Panc1 (cell line): ENCODE data around the gene CEACAM16. TPM values are rescaled to one million over a fixed set of nuclear protein-coding genes. Genes with fewer than 3 reads are reported as not detected.

Source experiments
- ATAC-seq: fragments of 200-7000 bp; cut with Tn5 transposase; 2 replicates; pipeline ENCODE4 v1.9.1; 2020; ENCODE audit warnings: mild to moderate bottlenecking, moderate library complexity
- BruUV-seq: library from RNA; stranded (reverse); fragments of 400-500 nt; replicated peaks from 2 replicates; lab custom pipeline; 2021; lab: Mats Ljungman, UMichigan
- CTCF ChIA-PET: fragments of 300-600 bp; sonication (Branson Sonifier 250); formaldehyde crosslinking; loops from one replicate; lab custom pipeline; 2022; ENCODE audit warnings: antibody characterized with exemption; lab: Charles Lee
- POLR2A ChIA-PET: fragments of 300-600 bp; sonication (Branson Sonifier 250); formaldehyde crosslinking; loops from one replicate; lab custom pipeline; 2022; ENCODE audit warnings: antibody characterized with exemption; lab: Charles Lee
- DNase-seq: peaks from one replicate; pipeline ENCODE4 v3.0.0-alpha.2; 2010; ENCODE audit warnings: low read depth, low spot score
- H3K27ac ChIP-seq: 2 replicates; pipeline ENCODE4 v1.5.1; 2011; ENCODE audit warnings: mild to moderate bottlenecking, low read length, inconsistent platforms
- H3K27me3 ChIP-seq: fragments of 200-500 bp; sonication (Bioruptor generic); 2 replicates; pipeline ENCODE4 v1.6.0; 2014; ENCODE audit warnings: low read length, inconsistent platforms; ENCODE audit not compliant: control insufficient read depth, insufficient read depth
- H3K36me3 ChIP-seq: fragments of 200-500 bp; sonication (Bioruptor generic); 2 replicates; pipeline ENCODE4 v1.5.1; 2014; ENCODE audit warnings: inconsistent platforms, mild to moderate bottlenecking, low read length, moderate library complexity; ENCODE audit not compliant: control insufficient read depth, insufficient read depth
- H3K4me1 ChIP-seq: 2 replicates; pipeline ENCODE4 v1.5.1; 2011; ENCODE audit warnings: inconsistent platforms, mild to moderate bottlenecking, low read length, moderate library complexity; ENCODE audit not compliant: control insufficient read depth, insufficient read depth
- H3K4me3 ChIP-seq, 2 experiments: 2 replicates each; pipeline ENCODE4 v1.5.1; 2011 to 2012; ENCODE audit warnings: low read depth in 2 of 2, low read length in 2 of 2, mild to moderate bottlenecking in 2 of 2, inconsistent platforms in 1 of 2, moderate library complexity in 1 of 2
- H3K9me3 ChIP-seq: fragments of 200-500 bp; sonication (Bioruptor generic); 2 replicates; pipeline ENCODE4 v1.5.1; 2014; ENCODE audit warnings: low read depth, mild to moderate bottlenecking, inconsistent platforms, low read length, moderate library complexity; ENCODE audit not compliant: control insufficient read depth, insufficient read depth
- CTCF ChIP-seq: fragments of 450-650 bp; IDR thresholded peaks from 2 replicates; pipeline ENCODE4 v1.5.1; 2017; ENCODE audit warnings: mild to moderate bottlenecking
- POLR2AphosphoS5 ChIP-seq: IDR thresholded peaks from 2 replicates; pipeline ENCODE4 v1.6.1; 2012; ENCODE audit warnings: mild to moderate bottlenecking, low read depth, low read length, moderate library complexity
- REST ChIP-seq, 2 experiments: IDR thresholded peaks; 2 replicates each; pipeline ENCODE4 v1.6.1; 2011 to 2012; ENCODE audit warnings: low read depth in 2 of 2, control low read depth in 1 of 2, low read length in 1 of 2, mild to moderate bottlenecking in 1 of 2, moderate library complexity in 1 of 2; ENCODE audit not compliant: insufficient read depth in 1 of 2
- SIN3A ChIP-seq: IDR thresholded peaks from 2 replicates; pipeline ENCODE4 v1.6.1; 2012; ENCODE audit warnings: low read depth, mild to moderate bottlenecking, low read length, moderate library complexity, borderline replicate concordance; ENCODE audit not compliant: insufficient read depth
- TCF7L2 ChIP-seq: IDR thresholded peaks from 2 replicates; pipeline ENCODE4 v1.6.1; 2011; ENCODE audit warnings: mild to moderate bottlenecking, low read depth, low read length, inconsistent platforms
- in situ Hi-C: cut with HindIII; loops from 2 replicates; pipeline ENCODE4 v1.10.0; 2016; ENCODE audit warnings: low sequenced_read_pairs, low pct_unique_long_range_greater_than_20kb
- intact Hi-C: fragments of 100-400 bp; cut with micrococcal nuclease; formaldehyde crosslinking; loops from one replicate; pipeline ENCODE4 v1.10.0; 2022; ENCODE audit not compliant: unreplicated experiment
- total RNA-seq: library from RNA; stranded (reverse); gene quantifications from one replicate; pipeline ENCODE4 v1.2.1, GENCODE V29; 2021; ENCODE audit not compliant: unreplicated experiment

CEACAM16 gene
- total RNA-seq, 1 experiment from 2014 or later, result not detected

DNA sequence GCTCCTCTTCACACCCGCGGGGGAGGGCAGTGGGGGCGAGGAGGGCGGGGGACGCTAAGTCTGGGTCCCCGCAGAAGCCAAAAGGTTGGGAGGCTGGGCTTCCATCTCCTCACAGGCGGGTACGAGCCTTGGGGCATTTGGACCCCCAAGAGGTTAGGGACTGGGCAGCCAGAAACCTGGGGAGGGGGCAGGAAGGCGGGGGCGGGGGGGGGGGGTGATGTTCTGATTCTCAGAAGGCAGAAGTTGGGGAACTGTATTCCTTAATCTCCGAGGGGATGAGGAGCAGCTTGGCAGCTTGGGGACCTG is 54.6 kb downstream of the CEACAM16 start:
- no peak for ATAC-seq

GRCh38 chr19:44753932-44754749 is 55.2 kb downstream of the CEACAM16 start:
- in situ Hi-C loops, result no loop called here
- no TSS peak for BruUV-seq
- peaks cover 48% of the 10 kb centered on the region for H3K4me1 ChIP-seq
- ChIA-PET POLR2A (interaction anchor here (0.6 kb wide), 1 partner anchor 23 kb away, joined by 3 read pairs; no protein-coding TSS in a partner anchor), CTCF (interaction anchor here (0.7 to 1.3 kb wide), 3 partner anchors 15 to 65 kb away, joined by 3 to 4 read pairs (median 3); no protein-coding TSS in a partner anchor)
- H3K9me3 ChIP-seq, result no peaks in the 10 kb centered on the region
- DNase-seq (no peak), ATAC-seq (peak; percentile 33)
- peak overlapping the region; percentile 89 for H3K27ac ChIP-seq
- H3K4me3 ChIP-seq, result peak overlapping the region; percentile 7 to 72; a peak in 3 of 4 replicates
- H3K36me3 ChIP-seq, result no peaks in the 10 kb centered on the region; the same call in 1 of the 2 replicates
- intact Hi-C loops, result no loop called here
- TF ChIP-seq SIN3A, result no peak
- no peak; the same call in 1 of the 2 replicates for TF ChIP-seq POLR2AphosphoS5
- TF ChIP-seq REST (IDR thresholded peaks at IDR 0.05; ENCODE audit: insufficient read depth in 1 of 2, low read depth in 2 of 2, low read length in 1 of 2), result no peak
- TF ChIP-seq TCF7L2, result no peak
- TF ChIP-seq CTCF, result no peak
- no peaks in the 10 kb centered on the region for H3K27me3 ChIP-seq

More for the DNA sequence above, 54.6 kb downstream of the CEACAM16 start:
- Histone ChIP-seq H3K9me3 (no peaks in the 10 kb centered on the region), H3K4me1 (peaks cover 48% of the 10 kb centered on the region), H3K4me3 (peak overlapping the region; percentile 12 to 72), H3K27ac (peak overlapping the region; percentile 89), H3K36me3 (no peaks in the 10 kb centered on the region; the same call in 1 of the 2 replicates), H3K27me3 (no peaks in the 10 kb centered on the region)
- in situ Hi-C loops, result no loop called here
- no TSS peak for BruUV-seq
- TF ChIP-seq POLR2AphosphoS5, result no peak
- ChIA-PET CTCF (interaction anchor here (0.7 to 1.3 kb wide), 2 partner anchors 15 to 64 kb away, joined by 3 to 4 read pairs; no protein-coding TSS in a partner anchor), POLR2A (interaction anchor here (0.6 to 0.7 kb wide), 2 partner anchors 12 to 22 kb away, joined by 3 to 5 read pairs; no protein-coding TSS in a partner anchor)
- no peak for DNase-seq
- intact Hi-C loops, result no loop called here

- DNase-seq, result no peak
- no TSS peak for BruUV-seq
- Histone ChIP-seq H3K4me1 (peaks cover 48% of the 10 kb centered on the region), H3K9me3 (no peaks in the 10 kb centered on the region), H3K36me3 (no peaks in the 10 kb centered on the region; the same call in 1 of the 2 replicates), H3K27me3 (no peaks in the 10 kb centered on the region), H3K4me3 (no peak overlapping the region; a peak in 1 of 4 replicates), H3K27ac (peak overlapping the region; percentile 78)
- no peak for ATAC-seq
- ChIA-PET POLR2A (no interaction called here), CTCF (interaction anchor here (1.1 kb wide), 1 partner anchor 31 kb away, joined by 3 read pairs; no protein-coding TSS in a partner anchor)
- intact Hi-C loops, result no loop called here
- TF ChIP-seq CTCF, result no peak
- TF ChIP-seq REST (IDR thresholded peaks at IDR 0.05; ENCODE audit: insufficient read depth in 1 of 2, low read depth in 2 of 2, low read length in 1 of 2), result no peak
- no peak for TF ChIP-seq SIN3A
- TF ChIP-seq POLR2AphosphoS5, result no peak
- no peak for TF ChIP-seq TCF7L2
- in situ Hi-C loops, result no loop called here
Observed at GRCh38 chr19:44754750-44755080, 55.8 kb downstream of the CEACAM16 start.
